GM12873 (cell line): ENCODE data around the gene IFT88.

Experiments used
- CTCF ChIP-seq: IDR thresholded peaks from 2 replicates; pipeline ENCODE4 v1.5.1; 2012; ENCODE audit warnings: low read depth, mild to moderate bottlenecking, moderate library complexity, low read length, control low read depth; ENCODE audit not compliant: insufficient read depth; ENCODE audit errors: missing control alignments

Gene IFT88

DNA sequence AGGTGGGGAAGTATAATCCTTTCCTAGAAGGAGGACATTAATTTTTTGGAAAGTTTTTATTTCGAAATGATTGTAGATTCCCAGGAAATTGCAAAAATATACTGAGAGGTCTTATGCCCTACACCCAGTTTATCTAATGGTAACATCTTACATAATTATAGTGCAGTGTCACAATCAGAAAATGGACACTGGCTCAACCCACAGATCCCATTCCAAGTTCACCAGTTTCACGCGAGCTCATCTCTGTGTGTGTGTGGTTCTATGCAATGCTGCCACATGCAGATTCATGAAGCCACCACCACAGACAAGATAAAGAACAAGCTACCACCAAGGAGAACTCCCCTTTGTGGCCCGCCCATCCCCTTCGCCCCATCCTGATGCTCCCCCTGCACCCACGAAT is 160.9 kb downstream of the IFT88 start:
- no peak for TF ChIP-seq CTCF

- no peak for TF ChIP-seq CTCF
Observed at GRCh38 chr13:20728579-20729311, 161.8 kb downstream of the IFT88 start.

DNA sequence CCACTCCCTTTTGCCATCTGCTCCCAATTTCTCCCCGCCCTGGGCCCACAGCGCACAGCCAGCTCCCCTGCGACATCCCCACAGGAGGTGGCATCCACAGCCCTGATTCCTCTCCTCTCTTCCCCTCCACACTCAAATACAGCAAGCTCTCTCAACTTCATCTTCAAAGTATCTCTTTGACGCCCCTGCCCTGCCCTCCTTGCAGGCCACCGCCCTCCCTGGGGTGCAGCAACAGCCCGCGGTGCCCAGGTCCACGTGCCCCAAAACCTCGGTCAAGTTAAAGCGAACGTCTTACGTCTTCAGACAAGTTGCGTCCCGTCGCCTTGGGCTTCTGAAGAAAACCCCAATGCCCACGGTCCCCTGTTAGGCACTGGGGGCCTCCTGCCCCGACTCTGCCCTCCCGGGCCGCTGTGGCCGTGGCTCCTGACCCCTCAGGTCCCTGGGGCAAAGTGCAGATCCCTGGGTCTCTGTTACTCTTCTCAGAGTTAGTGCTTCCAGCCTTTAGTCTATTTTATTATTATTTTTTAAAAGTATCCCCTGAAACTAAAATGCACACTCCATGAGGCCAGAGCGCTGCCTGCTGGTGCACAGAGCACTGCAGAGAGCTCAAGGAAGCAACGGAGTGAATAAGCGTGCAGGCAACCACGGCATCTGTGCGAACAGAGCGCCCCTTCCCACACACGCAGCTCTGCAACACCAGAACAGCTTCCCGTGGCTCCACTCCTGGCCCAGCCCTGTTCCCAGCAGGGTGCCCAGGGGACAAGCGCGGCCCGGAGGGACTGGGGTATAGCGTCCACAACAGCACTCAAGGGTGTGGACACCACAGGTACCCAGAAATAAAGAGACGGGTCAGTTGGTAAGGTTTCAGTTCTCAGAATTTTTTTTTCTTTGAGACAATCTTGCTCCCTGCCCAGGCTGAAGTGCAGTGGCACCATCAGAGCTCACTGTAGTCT is 163.0 kb downstream of the IFT88 start:
- TF ChIP-seq CTCF = no peak

- no peak for TF ChIP-seq CTCF
Observed at GRCh38 chr13:20738616-20739015, 171.7 kb downstream of the IFT88 start.

DNA sequence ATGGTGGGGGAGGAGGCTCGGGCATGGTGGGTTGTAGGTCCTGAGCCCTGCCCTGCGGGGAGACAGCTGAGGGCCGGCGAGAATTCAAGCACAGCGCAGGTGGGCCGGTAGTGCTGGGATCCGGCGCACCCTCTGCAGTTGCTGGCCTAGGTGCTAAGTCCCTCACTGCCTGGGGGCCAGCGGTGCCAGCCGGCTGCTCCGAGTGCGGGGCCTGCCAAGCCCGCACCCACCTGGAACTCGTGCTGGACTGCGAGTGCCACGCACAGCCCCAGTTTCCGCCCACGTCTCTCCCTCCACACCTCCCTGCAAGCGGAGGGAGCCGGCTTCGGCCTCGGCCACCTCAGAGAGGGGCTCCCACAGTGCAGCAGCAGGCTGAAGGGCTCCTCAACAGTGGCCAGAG is 173.1 kb downstream of the IFT88 start:
- TF ChIP-seq CTCF = no peak
